B cell (primary cell): ENCODE data around the gene ABCA13. TPM values are rescaled to one million over a fixed set of nuclear protein-coding genes. Genes with fewer than 3 reads are reported as not detected.

Source experiments
- ATAC-seq: fragments of 200-7000 bp; cut with Tn5 transposase; one replicate; pipeline ENCODE4 v1.10.0; 2021; ENCODE audit warnings: low read depth, mild to moderate bottlenecking, moderate number of reproducible peaks, moderate library complexity
- CTCF ChIA-PET: fragments of 350-600 bp; sonication (Branson Sonifier 250); formaldehyde crosslinking; loops from one replicate; lab custom pipeline; 2021; ENCODE audit warnings: antibody characterized with exemption, inconsistent platforms; lab: Charles Lee
- POLR2A ChIA-PET: fragments of 350-600 bp; sonication (Branson Sonifier 250); formaldehyde crosslinking; loops from one replicate; lab custom pipeline; 2021; ENCODE audit warnings: antibody characterized with exemption; lab: Charles Lee
- DNase-seq: peaks from one replicate; pipeline ENCODE4 v3.0.0; 2013
- H2AFZ ChIP-seq: 2 replicates; pipeline ENCODE4 v1.6.1; 2012; ENCODE audit warnings: mild to moderate bottlenecking, low read depth, low read length; ENCODE audit not compliant: insufficient read depth, poor library complexity, severe bottlenecking
- H3K27ac ChIP-seq, 2 donors: 1 replicate in 1 of 2; 2 replicates in 1 of 2; pipeline ENCODE4 v1.5.1; 2012 to 2013; ENCODE audit warnings: low read length in 2 of 2, mild to moderate bottlenecking in 2 of 2, moderate library complexity in 1 of 2
- H3K27me3 ChIP-seq, 4 experiments: fragments of 200-600 bp in 1 of 4; sonication (generic) in 1 of 4; replicated peaks in 1 of 4; 1 replicate in 2 of 4; 2 replicates in 2 of 4; pipeline versions ENCODE4 v1.6.1 to v1.7.0; 2013 to 2016; ENCODE audit warnings: low read length in 3 of 4, mild to moderate bottlenecking in 2 of 4, mixed read lengths in 1 of 4, moderate library complexity in 1 of 4; ENCODE audit not compliant: insufficient read depth in 4 of 4, control insufficient read depth in 3 of 4; ENCODE audit errors: control extremely low read depth in 1 of 4
- H3K36me3 ChIP-seq, 2 experiments: replicated peaks in 1 of 2; 1 replicate in 1 of 2; 2 replicates in 1 of 2; pipeline versions ENCODE4 v1.6.1 to v1.7.1; 2013; ENCODE audit warnings: low read length in 1 of 2; ENCODE audit not compliant: insufficient read depth in 2 of 2, control insufficient read depth in 1 of 2; ENCODE audit errors: control extremely low read depth in 1 of 2, extremely low read depth in 1 of 2
- H3K4me1 ChIP-seq, 2 donors: fragments of 200-600 bp in 1 of 2; sonication (generic) in 1 of 2; 1 replicate in 1 of 2; 2 replicates in 1 of 2; pipeline versions ENCODE4 v1.5.1 to v1.6.1; 2013 to 2017; ENCODE audit warnings: low read length in 2 of 2; ENCODE audit not compliant: control insufficient read depth in 2 of 2, insufficient read depth in 2 of 2
- H3K4me2 ChIP-seq: replicated peaks from 2 replicates; pipeline ENCODE3; 2012; ENCODE audit warnings: mild to moderate bottlenecking, low read depth, low read length; ENCODE audit not compliant: poor library complexity, severe bottlenecking
- H3K4me3 ChIP-seq, 5 experiments: fragments of 200-600 bp in 1 of 5; sonication (generic) in 1 of 5; 1 replicate in 3 of 5; 2 replicates in 2 of 5; pipeline versions ENCODE4 v1.5.1 to v1.7.0; 2011 to 2016; ENCODE audit warnings: low read length in 4 of 5, mild to moderate bottlenecking in 4 of 5, low read depth in 2 of 5, control low read depth in 1 of 5, moderate library complexity in 1 of 5; ENCODE audit not compliant: insufficient read depth in 1 of 5; ENCODE audit errors: control extremely low read depth in 1 of 5, extremely low read depth in 1 of 5
- H3K79me2 ChIP-seq: fragments of 200-600 bp; sonication (generic); one replicate; pipeline ENCODE4 v1.6.0; 2016; ENCODE audit warnings: low read length; ENCODE audit not compliant: control insufficient read depth, insufficient read depth
- H3K9ac ChIP-seq: fragments of 200-600 bp; sonication (generic); 2 replicates; pipeline ENCODE4 v1.6.1; 2017; ENCODE audit warnings: mild to moderate bottlenecking, low read length, moderate library complexity
- H3K9me3 ChIP-seq, 3 donors: one replicate each; pipeline versions ENCODE4 v1.6.1 to v1.7.1; 2013; ENCODE audit warnings: low read length in 2 of 3; ENCODE audit not compliant: control insufficient read depth in 2 of 3, insufficient read depth in 1 of 3; ENCODE audit errors: control extremely low read depth in 1 of 3
- H4K20me1 ChIP-seq: 2 replicates; pipeline ENCODE4 v1.6.0; 2012; ENCODE audit warnings: mild to moderate bottlenecking, low read length; ENCODE audit not compliant: insufficient read depth, control insufficient read depth, poor library complexity, severe bottlenecking
- H3K27ac Mint-ChIP-seq: one replicate; pipeline ENCODE4 v1.8.0; 2021; ENCODE audit warnings: mixed read lengths
- H3K27me3 Mint-ChIP-seq: one replicate; pipeline ENCODE4 v1.8.0; 2021; ENCODE audit warnings: mixed read lengths
- H3K4me1 Mint-ChIP-seq: one replicate; pipeline ENCODE4 v1.8.0; 2021; ENCODE audit warnings: mixed read lengths
- H3K4me3 Mint-ChIP-seq: one replicate; pipeline ENCODE4 v1.8.0; 2021; ENCODE audit warnings: mixed read lengths
- H3K9me3 Mint-ChIP-seq: one replicate; pipeline ENCODE4 v1.8.0; 2022; ENCODE audit warnings: mixed read lengths; ENCODE audit not compliant: insufficient read depth
- CTCF ChIP-seq: fragments of 200-600 bp; IDR thresholded peaks from one replicate; pipeline ENCODE4 v1.8.0; 2022; ENCODE audit warnings: antibody characterized with exemption, mild to moderate bottlenecking
- EZH2 ChIP-seq: IDR thresholded peaks from 2 replicates; pipeline ENCODE4 v1.6.1; 2012; ENCODE audit warnings: borderline replicate concordance, low read depth, mild to moderate bottlenecking, moderate library complexity, low read length; ENCODE audit not compliant: insufficient read depth, poor library complexity, severe bottlenecking
- WGBS: methylation state at CpG from one replicate; pipeline ENCODE4 v1.1.5; 2013; ENCODE audit warnings: missing lambda C conversion rate; ENCODE audit not compliant: insufficient coverage; 5-methylcytosine and 5-hydroxymethylcytosine counted together
- intact Hi-C: fragments of 100-400 bp; cut with micrococcal nuclease; formaldehyde crosslinking; loops from one replicate; pipeline ENCODE4 v1.10.0; 2022
- polyA plus RNA-seq: library from polyadenylated mRNA; depleted of rRNA; stranded (reverse); fragments of >200 nt; gene quantifications from 2 replicates; pipeline ENCODE4 v1.2.3, GENCODE V29; 2012
- total RNA-seq, 2 donors: library from RNA; stranded (reverse); fragments of 120-200 nt in 1 of 2; gene quantifications; 1 replicate in 1 of 2; 2 replicates in 1 of 2; pipeline versions ENCODE4 v1.2.3 to v1.2.4, GENCODE V29; 2013 to 2022

ABCA13 gene
- total and polyA plus RNA-seq, 2 donors (not counting 1 experiment from before 2014, with no cell fraction given): not detected

- H3K4me1 Mint-ChIP-seq: no peaks in the 10 kb centered on the region
- no peaks in the 10 kb centered on the region for H3K27me3 Mint-ChIP-seq
Observed at GRCh38 chr7:48587475-48587874, 416.2 kb downstream of the ABCA13 start.

GRCh38 chr7:48594349-48594748, 423.1 kb downstream of the ABCA13 start:
- CTCF ChIA-PET: no interaction called here
- Histone ChIP-seq H4K20me1 (no peaks in the 10 kb centered on the region), H3K36me3 (no peaks in the 10 kb centered on the region), H3K27ac (no peak overlapping the region), H3K4me2 (no peak overlapping the region), H3K9me3 (no peaks in the 10 kb centered on the region), H3K4me1 (no peaks in the 10 kb centered on the region), H3K27me3 (no peaks in the 10 kb centered on the region), H3K9ac (no peak overlapping the region), H3K79me2 (no peaks in the 10 kb centered on the region), H2AFZ (no peak overlapping the region), H3K4me3 (no peak overlapping the region)
- Mint-ChIP-seq H3K4me1 (no peaks in the 10 kb centered on the region), H3K9me3 (no peaks in the 10 kb centered on the region), H3K27me3 (no peaks in the 10 kb centered on the region), H3K27ac (no peak overlapping the region), H3K4me3 (no peak overlapping the region)
- 100% methylated on average over 1 of the region's 2 CpGs for WGBS
- no peak for ATAC-seq
- intact Hi-C loops: no loop called here
- TF ChIP-seq EZH2: no peak
- TF ChIP-seq CTCF: no peak
- DNase-seq: no peak
- POLR2A ChIA-PET: no interaction called here

More at GRCh38 chr7:48587475-48587874, 416.2 kb downstream of the ABCA13 start:
- no peak overlapping the region for H3K4me2 ChIP-seq
- H3K27ac ChIP-seq: no peak overlapping the region
- no peak for DNase-seq
- TF ChIP-seq EZH2 (no peak), CTCF (no peak)
- no peak overlapping the region for H2AFZ ChIP-seq
- no peaks in the 10 kb centered on the region for H3K4me1 ChIP-seq
- H3K9ac ChIP-seq: no peak overlapping the region
- H3K79me2 ChIP-seq: no peaks in the 10 kb centered on the region
- no peaks in the 10 kb centered on the region for H4K20me1 ChIP-seq
- no peak overlapping the region for H3K4me3 ChIP-seq
- Mint-ChIP-seq H3K9me3 (no peaks in the 10 kb centered on the region), H3K4me3 (no peak overlapping the region), H3K27ac (no peak overlapping the region)
- intact Hi-C loops: no loop called here
- ChIA-PET POLR2A (no interaction called here), CTCF (no interaction called here)
- no peaks in the 10 kb centered on the region for H3K36me3 ChIP-seq
- ATAC-seq: no peak
- no peaks in the 10 kb centered on the region for H3K9me3 ChIP-seq
- H3K27me3 ChIP-seq: no peaks in the 10 kb centered on the region
